HG03520 (cell line): ENCODE measurements around the gene NECAB2.

Experiments used
- ATAC-seq: cut with Tn5 transposase; IDR thresholded peaks from one replicate; pipeline ENCODE4 v1.9.1; 2021; ENCODE audit warnings: mild to moderate bottlenecking, moderate library complexity; ENCODE audit not compliant: unreplicated experiment

Gene NECAB2

GRCh38 chr16:84042308-84042878, 74.3 kb downstream of the NECAB2 start, which contains the start of gene SLC38A8:
Gene SLC38A8 (minus strand): TSS chr16:84042795. CDS start chr16:84042157, 638 bp downstream.
- ATAC-seq = no peak

GRCh38 chr16:84042879-84043485, 74.9 kb downstream of the NECAB2 start:
- no peak for ATAC-seq

GRCh38 chr16:84043486-84044117, 75.6 kb downstream of the NECAB2 start:
- ATAC-seq = no peak

GRCh38 chr16:84044118-84044488, 76.1 kb downstream of the NECAB2 start:
- no peak for ATAC-seq

- ATAC-seq = no peak
These were observed 77.2 kb downstream of the NECAB2 start for GRCh38 chr16:84045001-84045817.

GRCh38 chr16:84045818-84046470, 77.9 kb downstream of the NECAB2 start:
- ATAC-seq = no peak

DNA sequence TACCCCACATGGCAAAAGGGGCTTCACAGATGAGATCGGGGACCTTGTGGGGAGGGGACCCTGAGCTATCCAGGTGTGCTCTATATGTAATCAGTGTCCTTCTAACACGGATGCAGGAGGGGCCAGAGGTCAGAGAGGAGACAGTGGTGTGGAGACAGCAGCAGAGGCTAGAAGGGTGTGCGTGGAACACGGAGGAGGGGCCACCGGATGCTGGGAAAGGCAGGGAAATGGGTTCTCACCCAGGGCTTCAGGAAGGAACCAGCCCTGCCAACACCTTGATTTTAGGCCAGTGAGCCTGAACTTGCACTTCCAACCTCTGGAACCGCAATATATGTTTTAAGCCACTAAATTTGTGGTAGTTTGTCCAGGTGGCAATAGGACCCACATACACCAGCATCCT, 79.2 kb downstream of the NECAB2 start:
- no peak for ATAC-seq

- ATAC-seq = no peak
These were observed 79.6 kb downstream of the NECAB2 start for GRCh38 chr16:84047626-84048025.

DNA sequence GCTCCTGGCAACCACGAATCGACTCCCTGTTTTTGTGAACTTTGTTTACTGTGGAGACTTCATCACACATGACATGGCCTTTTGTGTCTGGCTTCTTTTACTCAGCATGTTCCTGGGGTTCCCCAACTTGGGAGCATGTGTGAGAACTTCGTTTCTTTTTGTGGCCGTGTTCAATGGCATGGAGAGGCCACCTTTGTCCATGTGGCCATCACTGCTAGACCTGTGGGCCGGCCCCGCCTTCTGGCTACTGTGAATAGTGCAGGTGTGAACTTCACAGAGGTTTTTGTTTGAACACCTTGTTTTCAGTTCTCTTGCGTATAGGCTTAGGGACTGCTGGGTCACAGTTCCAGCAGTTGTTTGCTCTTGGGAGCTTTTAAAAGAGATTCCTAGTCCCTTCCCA, 80.2 kb downstream of the NECAB2 start:
- no peak for ATAC-seq

DNA sequence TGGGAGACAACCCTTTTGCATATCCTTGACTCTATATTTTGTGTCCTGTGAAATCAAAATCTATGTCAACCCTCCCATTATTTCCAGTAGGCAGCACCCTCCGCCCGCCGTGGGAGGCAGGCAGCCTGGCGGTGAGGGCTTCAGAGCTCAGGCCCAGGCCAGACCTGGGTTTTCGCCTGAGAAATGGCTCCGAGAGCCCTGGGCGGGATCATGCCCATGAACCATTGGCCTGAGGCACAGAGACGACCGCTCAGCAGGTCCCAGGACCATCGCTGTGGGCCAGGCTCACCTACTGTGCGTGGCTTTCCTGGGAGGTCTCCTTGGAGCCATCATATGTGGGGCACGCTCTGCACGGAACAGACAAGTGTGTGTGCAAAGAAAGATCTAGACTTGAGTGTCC, 80.8 kb downstream of the NECAB2 start:
- ATAC-seq = no peak

DNA sequence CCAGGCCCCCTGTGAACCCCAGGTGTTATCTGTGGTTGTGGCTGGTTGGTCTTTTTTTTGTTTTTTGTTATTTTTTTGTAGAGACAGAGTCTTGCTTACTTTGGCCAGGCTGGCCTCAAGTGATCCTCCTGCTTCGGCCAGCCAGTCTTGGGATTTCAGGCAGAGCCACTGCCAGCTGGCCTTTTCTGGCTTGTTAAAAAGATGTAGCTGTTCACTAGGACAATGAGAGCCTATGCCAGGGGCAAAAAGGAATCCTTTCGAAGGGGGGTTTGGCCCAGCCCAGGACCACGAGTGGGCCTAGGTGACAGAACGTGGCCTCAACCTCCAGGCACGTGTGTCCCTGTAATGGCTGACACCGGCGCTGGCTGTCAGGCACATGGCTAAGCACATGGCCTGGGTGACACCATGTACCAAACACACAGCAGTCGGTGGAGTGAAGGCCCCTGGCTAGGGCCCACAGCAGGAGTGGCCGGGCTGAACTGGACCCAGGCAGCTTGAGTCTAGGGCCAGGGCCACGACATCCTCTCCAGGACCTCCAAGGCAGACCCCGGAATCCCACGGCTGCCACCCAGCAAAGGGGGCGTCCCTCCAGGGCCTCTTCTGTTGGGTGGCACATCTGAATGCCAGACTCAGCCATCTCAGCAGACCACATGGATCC, 81.5 kb downstream of the NECAB2 start:
- ATAC-seq = no peak

GRCh38 chr16:84050316-84050715, 82.3 kb downstream of the NECAB2 start:
- no peak for ATAC-seq

- no peak for ATAC-seq
These were observed 84.1 kb downstream of the NECAB2 start for GRCh38 chr16:84052071-84052622.
